ENCODE measurements around the gene STC2.

The STC2 gene

DNA sequence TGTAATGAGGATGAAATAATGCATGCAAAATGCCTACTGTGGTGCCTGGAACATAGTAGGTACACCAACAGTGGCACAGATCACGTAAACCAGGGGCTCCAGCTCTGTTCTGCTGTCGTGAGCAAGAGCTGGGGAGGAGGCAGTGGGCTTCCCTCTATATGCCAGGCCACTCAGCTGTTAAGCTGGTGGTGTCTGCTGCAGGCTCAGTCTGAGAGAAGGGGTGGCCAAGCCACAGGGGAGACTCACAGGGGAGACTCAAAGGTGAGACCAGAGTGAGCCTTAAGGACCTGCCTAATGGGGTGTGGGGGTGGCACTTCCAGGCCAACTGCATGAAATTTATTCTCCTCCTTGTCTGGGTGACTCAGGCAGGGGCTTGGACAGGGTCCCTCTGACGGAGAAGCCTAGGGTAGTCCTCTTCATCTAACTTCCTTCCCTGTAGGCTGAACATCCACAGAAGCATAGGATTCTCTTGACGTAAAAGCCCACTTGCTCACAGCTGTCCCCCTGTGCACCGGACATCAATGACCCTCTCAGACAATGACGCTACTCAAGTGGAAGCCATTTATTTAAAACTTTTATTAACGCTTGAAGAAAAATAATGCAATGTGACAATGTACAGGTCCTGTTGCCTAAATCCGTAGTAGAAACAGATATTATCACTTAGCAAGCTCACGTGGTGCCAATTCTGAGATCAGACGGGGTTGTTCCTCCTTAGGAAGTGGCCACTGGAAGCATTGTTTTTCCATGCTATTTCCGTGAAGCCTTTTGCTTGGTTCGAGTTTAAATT is 13.9 kb downstream of the STC2 start:
- in situ Hi-C loops (cut with MboI; ENCODE audit: low sequenced_read_pairs) = no loop called here

DNA sequence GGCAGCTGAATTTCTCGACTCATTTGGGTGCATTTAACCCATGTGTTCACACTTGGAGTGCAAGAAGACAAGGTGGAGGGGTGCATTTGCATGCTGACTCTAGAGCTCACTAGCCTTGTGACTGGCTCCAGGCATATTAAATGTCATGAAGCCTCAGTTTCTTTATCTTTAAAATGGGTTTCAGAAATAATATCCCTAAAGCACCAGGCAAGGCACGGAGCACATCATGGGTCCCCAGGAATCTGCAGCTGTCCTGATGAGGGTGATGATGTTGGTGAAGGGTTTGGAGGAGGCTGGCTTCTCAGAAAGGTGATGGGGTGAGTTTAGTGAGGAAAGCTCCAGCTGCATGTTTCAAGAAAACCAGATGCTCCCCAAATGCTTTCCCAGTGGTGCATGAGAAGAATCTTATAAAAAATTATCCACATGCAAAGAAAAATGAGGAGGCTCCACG is 14.8 kb downstream of the STC2 start:
- in situ Hi-C loops (cut with MboI; ENCODE audit: low sequenced_read_pairs) = no loop called here

DNA sequence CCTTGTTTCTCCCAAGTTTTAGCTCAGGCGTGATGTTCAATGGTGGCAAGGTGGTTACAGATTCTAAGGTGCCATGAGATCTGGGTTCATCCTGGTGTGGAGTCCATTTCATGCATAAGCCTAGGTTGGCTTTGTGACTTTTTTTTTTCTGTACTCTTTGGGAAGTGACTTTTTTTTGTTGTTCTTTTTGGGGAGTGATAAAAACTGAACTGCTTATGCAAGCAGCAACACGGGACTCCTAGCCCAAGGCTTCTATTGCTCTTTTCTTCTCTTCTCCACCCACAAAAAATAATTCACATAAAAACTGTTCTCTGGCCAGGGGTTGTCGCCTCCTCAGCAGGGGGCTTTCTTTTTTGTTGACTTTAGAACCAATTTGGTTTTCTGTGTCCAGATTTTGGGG is 15.4 kb downstream of the STC2 start:
- in situ Hi-C loops (cut with MboI; ENCODE audit: low sequenced_read_pairs) = no loop called here

DNA sequence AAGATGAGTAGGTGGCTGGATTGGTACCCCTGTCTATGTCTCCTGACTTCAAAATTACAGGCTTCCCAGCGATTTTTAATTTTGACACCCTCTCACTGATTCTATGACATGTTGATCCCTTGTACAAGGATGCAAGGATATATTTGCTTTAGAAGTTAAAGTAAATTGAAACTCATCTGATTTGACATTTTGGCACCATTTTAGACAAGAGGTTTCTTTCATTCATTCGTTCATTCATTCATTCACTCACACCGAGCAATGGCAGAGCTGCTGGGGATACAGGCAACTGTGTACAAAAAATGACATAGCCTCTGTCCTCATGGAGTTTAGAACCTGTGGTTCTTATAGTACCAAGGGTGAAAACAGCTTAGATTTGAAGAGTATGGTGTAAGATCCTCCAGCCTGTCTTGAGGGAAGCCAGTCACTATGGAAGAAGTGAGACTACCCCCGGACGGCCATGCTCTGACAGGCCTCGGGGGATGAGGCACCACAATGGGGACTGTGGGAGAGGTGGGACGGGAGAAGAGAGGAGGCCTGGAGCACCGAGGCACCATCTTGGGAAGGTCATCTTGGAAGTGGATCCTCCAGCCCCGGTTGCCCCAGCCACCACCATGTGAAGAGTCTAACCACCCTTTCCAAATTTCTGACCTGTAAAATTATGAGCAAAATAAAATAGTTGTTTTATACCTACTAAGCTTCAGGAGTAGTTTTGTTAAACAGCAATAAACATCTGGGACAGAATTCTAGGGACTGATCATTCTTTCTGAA is 16.2 kb downstream of the STC2 start:
- in situ Hi-C loops (cut with MboI; ENCODE audit: low sequenced_read_pairs) = no loop called here

DNA sequence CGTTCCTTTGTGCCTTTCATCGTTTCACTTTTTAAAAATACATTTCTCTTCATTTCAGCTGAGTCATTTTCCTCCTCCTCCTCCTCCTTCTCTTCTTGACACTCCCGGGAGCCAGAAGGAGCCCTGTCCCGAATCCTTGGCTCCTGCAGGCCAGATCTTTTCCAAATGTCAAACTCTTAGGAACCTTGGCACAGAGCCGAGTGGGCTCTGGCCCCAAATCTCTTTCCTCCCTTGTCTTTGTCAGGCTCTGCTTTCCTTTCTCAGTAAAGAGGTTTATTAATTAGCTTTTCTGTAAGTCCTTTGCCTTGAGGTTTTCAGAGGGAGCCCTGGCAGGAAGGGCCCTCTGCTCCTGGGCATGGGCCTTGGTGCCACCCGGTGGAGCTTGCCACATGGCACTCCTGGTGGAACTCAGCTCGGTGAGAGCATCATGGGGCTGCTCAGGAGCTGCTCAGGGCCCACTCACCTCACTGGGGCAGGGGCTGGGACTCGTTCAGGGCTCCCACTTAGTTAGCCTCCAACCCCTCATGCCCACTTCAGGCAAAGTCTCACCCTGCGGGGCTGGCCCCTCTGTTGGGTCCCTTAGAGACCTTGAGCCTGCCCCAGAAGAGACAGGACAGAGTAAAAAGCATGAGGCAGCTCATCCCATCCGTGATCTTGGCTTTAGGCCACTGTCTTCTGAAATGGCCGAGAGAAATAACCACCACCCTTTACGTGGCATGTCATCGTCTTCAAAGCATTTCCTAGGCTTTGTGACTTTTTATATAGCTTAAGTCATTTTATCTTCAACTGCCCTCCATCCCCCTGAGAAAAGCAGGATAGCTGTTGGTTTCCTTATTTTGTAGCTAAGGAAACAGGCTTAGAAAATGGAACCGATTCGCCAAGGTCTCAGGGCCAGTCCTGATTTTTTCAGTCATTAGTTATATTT is 17.1 kb downstream of the STC2 start:
- in situ Hi-C loops (cut with MboI; ENCODE audit: low sequenced_read_pairs) = no loop called here

DNA sequence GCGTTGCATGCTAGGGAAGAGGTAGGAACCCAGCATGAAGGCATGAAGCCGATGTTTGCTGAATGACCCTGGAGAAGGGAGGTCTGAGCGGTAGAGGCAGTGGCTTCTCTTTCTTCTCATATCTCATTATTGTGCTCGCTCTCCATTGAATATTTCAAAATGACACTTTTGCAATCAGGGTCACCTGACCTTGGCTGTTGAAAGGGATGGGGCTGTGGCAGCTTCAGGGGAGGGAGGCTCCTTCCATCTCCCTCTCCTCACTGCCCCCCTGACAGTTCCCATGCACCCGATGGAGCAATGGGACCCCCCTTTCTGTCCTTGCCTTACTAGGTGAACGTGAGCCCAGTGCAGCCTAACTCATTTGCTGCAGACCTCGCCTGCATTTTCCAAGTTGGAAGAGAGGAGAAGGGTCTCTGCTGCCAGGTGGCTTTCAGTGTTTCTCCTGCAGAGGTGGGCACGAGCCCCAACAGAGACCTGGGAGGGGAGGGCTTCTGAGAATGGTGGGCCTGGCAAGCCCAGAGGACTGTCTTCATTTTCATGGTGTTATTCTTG is 17.9 kb downstream of the STC2 start:
- in situ Hi-C loops (cut with MboI; ENCODE audit: low sequenced_read_pairs) = no loop called here

DNA sequence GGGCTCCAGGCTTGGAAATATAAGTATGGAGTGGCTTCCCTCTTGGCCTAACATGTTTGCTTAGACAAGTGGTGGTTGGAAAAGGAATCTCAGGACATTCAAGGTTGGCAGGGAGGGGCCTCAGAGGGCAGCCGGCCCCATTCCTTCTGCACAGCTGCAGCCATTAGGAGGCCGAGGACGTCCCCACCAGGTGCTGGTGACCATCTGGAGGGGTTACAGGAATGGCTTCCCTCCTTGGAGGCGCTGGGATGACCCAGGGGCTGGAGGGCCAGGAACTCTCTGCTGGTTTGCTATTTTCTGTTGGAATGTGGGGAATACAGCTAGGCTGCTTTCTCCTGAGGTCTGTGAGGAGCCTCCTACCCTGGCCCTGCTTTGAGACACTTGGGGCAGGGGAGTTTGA is 18.5 kb downstream of the STC2 start:
- in situ Hi-C loops (cut with MboI; ENCODE audit: low sequenced_read_pairs) = no loop called here

DNA sequence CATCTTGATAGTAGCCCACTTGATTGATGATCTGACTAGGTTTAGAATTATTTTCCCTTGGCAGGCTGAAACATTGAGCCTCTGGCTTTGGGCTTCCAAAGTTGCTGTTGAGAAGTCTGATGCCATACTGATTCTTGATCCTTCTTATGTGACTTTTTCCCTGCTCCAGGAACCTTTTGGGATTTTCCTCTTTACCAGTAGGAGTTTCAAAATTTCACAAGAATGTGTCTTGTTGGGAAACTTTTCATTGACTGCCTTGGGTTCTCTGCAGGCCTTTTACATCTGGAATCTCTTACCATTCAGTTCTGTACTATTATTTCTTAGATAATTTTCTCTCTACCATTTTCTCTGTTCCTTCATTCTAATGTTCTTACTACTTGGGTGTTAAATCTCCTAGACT is 20.0 kb downstream of the STC2 start:
- in situ Hi-C loops (cut with MboI; ENCODE audit: low sequenced_read_pairs) = no loop called here

DNA sequence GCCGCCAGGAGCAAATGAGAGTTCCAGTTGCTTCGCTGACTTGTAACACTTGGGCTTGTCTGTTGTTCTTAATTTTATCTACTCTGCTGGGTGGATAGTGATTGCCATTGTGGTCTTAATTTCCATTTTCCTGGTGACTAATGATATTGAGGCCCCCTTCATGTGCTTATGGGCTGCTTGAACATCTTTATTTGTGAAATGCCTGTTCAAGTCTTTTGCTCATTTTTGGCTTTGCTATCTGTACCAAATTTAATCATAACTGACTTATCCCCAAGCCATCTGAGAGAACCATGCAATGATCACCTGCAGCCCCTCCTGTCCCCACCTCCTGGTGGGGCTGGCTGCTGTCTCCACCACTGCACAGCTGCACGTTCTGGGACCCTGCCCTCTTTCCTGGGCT is 20.5 kb downstream of the STC2 start:
- in situ Hi-C loops (cut with MboI; ENCODE audit: low sequenced_read_pairs) = no loop called here

DNA sequence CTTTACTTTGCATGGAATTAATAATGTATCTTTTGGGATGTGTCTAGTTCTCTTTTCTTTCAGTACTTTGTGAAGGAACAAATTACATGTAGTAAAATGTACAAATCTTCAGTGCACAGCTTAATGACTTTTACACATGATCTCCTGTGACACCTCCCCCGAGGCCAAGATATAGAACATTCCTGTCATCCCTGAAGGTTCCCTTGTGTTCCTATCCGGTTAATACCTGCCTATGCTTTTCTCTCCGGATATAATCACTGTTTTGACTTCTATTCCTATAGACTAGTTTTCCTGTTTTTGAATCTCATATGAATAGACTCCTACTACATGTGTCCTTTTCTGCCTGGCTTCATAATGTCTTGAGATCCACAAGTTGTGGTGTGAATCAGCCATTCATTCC is 21.5 kb downstream of the STC2 start:
- in situ Hi-C loops (cut with MboI; ENCODE audit: low sequenced_read_pairs) = no loop called here

DNA sequence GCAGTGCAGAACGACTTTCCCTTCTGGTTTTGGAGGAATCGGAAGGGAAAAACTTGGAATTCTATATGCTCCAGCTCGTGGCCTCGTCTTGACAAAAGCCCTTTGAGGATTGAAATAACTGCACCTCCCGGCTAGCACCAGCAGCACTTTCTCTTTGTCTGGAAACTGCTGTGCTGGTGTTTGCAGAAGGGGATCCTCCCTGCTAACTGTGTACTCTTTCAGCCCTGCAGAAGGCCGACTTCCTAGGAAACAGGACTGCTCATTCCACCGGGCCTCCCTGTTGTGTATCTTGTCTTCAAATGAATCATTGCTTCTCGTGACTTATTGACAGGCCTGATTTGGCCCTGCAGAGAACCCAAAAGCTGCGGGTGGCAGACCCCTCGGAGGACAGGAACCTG is 23.6 kb downstream of the STC2 start:
- in situ Hi-C loops (cut with MboI; ENCODE audit: low sequenced_read_pairs) = no loop called here

DNA sequence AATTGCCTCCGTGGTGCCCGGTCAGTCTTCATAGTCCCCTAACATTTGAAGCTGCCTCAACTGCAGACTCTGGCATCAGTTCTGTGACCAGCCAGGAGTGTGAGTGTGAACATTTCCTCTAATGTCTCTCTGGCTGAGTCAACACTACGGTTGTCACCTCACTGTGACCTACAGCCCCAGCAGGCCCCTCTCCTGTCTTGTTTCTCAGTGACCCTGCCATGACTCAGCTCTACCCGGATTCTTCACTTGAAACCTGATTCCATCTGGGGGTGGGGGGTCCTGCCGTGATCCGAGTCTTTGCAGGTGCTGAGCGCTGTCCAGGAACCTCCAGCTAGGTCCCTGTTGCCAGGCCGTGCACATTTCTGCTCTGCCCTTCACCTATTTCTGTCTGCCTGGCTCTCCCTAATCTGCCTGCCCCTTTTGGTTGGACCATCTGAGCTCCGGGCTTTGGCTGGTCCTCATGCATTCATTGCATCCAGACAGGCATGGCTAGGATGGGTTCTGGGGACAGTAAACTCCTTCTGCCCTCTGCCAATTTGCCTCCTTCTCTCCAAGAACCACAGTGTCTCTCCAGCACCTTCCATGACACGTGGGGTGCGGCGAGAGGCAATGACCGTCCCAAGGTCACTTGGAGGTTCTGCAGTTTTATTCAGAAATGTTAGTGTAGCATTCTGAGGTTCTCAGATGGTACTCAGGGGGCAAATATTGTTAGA is 24.2 kb downstream of the STC2 start:
- in situ Hi-C loops (cut with MboI; ENCODE audit: low sequenced_read_pairs) = no loop called here

DNA sequence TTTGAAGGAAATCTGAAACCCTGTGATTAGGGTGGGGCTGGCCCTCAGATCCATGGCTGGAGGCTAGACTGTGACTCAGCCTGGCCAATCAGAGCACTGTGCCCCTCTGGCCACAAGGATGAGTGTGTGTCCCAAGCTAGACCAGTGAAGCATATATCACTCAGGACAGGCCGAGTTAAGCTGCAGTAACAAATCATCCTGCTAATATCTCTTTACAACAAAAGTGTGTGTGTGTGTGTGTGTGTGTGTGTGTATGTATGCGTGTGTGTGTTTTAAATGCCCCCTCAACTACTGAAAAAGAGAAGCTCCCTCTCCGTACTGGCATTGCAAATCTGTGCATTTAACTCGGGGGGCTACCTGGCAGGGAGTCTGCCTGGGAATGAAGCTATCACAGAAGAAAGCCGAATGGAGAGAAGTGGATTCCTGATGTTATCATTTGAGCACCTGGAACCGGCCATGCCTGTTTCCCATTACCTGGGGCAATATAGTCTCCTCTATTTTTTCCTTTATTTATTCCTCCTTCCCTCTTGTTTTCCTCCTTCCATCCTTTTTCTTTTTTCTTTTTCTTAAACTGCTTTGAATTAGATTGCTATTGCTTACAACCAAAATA is 25.6 kb downstream of the STC2 start:
- in situ Hi-C loops (cut with MboI; ENCODE audit: low sequenced_read_pairs) = no loop called here

DNA sequence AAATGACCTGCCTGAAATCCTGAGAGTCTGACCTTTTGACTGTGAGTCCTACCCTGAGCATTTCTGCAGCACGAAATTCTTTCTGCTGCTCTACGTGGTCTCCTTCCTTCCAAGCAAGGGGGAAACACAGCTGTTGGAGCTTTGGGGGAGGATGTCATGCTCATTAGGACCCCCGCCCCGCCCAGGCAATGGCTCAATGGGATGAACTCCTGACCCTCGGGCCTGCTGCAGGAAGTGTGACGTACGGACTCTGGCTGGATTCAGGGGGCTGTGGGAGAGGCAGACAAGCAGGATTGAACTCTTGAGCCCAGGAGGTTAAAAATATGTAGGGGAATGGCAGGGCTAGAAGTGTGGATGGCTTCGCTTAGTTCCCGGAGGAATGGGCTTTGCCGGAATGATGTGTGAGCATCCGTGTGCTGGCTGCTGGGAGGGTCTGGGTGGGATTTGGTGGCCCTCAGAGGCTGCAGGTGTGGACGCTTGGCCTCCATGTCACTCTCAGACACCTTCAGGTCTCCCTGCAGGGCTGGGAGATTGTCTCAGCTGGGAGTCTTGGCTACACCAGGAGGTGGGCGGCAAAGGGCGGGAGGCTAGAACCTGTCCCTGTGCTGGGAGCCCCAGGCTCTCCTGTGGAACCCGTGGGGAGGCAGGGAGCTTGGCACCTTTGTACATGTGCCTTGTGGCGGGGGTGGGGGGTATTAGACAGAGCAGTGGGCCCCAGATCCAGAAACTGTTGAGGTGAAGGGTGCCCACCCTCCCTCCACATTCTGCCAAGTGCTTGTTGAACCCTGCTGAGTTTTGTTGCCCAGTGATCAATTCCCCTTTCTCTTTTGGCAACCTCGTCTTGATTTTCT is 26.3 kb downstream of the STC2 start:
- in situ Hi-C loops (cut with MboI; ENCODE audit: low sequenced_read_pairs) = no loop called here

DNA sequence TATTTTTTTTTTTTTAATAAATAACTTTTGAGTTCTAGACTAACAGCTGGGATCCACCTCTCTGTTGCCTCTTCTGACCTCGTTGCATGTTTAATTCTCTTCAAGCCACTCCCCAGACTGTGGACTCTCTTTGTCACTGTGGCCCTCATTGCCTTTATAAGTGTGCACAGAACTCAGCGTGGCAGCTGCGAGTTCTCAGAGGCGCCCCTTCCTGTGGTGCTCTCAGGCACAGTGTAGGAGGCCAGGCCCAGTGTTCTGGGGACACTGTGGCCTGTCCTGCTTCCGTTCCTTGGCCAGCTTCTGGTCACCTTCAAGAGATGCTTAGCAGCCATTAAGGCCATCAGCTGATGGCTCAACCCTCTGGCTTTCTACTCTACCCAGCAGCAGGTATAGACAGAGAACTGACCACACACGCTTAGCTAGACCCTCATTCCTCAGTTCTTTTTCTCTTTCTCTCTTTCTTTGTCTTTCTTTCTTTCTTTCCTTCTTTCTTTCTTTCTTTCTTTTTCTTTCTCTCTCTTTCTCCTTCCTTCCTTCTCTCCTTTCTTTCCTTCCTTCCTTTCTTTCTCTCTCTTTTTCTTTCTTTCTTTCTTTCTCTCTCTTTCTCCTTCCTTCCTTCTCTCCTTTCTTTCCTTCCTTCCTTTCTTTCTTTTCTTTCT is 27.7 kb downstream of the STC2 start:
- in situ Hi-C loops (cut with MboI; ENCODE audit: low sequenced_read_pairs) = no loop called here

DNA sequence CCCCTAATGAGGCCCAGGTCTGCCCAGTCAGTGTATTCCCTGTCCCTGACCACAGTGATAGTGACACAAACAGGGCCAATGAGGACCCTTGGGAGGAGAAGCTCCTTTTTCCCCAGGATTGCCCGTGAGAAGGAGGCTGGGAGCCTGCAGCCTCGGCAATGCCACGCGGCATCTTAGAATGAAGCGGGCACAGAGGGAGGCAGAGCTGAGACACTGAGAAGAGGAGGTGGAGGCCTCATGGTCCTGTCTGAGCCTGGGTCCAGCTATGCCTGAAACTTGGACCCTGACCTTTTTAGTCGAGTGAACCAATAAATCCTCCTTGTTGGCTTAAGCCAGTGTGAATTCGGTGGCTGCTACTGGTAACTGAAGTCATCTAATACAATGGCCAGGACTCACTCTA is 28.4 kb downstream of the STC2 start:
- in situ Hi-C loops (cut with MboI; ENCODE audit: low sequenced_read_pairs) = loop anchor here (25.0 kb wide), 1 partner anchor 687 kb away; the partner anchor contains the start of gene C5orf47

DNA sequence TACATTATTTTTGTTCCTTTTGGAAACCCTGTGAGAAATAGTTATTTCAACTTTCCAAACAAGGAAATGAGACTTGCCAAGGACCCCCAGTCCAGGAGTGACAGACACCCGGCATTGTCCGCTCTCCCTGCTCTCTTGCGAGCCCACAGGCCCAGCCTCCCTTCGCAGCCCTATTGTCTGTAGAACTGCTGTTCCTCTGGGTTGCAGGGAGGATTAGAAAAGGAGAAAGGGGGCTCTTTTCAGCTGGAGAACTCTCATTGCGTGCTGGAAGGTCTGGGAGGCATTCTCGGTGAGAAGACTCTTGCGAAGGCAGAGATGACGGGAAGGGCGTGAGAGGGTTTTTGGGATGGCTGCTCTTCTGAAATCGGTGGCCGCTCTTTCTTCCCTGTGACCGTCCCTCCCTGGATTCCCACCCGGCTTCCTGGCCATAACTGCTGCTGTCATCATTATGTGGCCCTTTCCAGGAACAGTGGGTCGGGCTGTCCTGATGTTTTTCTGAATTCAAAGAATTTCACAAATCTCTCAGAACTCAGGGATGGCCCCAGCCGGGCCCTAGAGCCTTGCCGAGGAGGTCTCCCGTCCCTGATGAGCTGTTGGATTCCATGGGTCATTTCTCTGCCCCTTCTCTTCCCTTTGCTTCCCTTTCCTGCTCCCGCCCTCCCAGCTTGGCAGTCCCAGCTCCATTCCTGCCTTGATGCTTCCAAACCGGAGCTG is 29.8 kb downstream of the STC2 start:
- in situ Hi-C loops (cut with MboI; ENCODE audit: low sequenced_read_pairs) = loop anchor here (25.0 kb wide), 1 partner anchor 689 kb away; the partner anchor contains the start of gene C5orf47

DNA sequence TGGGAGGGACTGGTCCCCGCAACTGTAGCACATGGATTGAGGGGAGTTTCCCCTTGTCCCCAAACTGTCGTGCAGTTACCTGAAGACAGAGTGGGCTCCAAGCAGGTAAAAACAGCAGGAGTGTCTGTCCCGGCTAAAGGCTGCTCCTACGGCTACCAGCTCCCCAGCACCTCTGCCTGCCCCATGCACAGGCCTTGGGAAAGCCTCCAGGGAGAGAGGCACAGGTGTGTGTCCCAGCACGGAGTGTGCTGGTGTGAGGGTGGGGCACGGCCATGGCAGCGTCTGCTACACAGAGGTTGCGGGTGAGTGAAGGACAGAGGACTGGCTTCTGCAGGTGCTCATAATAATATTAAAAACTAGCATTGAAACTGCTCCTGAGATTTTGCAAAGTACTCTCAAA is 30.4 kb downstream of the STC2 start:
- in situ Hi-C loops (cut with MboI; ENCODE audit: low sequenced_read_pairs) = loop anchor here (25.0 kb wide), 1 partner anchor 689 kb away; the partner anchor contains the start of gene C5orf47

Data from HL-60/S4 (cell line).